K562 (cell line): Measurements from ENCODE around the gene IL17RC. TPM values are rescaled to one million over a fixed set of nuclear protein-coding genes. Genes with fewer than 3 reads are reported as not detected.

Source experiments
- BDP1 ChIP-seq: IDR thresholded peaks from 3 replicates; pipeline ENCODE4 v1.6.1; 2011; ENCODE audit not compliant: insufficient read length, insufficient read depth
- CAMTA2 ChIP-seq: fragments of 250-450 bp; sonication (Bioruptor Pico); conservative IDR thresholded peaks from 2 replicates; pipeline ENCODE4 v1.5.1; 2022
- CXXC5 ChIP-seq: fragments of 250-450 bp; sonication (Bioruptor Pico); IDR thresholded peaks from 2 replicates; pipeline ENCODE4 v1.8.0; 2022; ENCODE audit warnings: inconsistent platforms, mild to moderate bottlenecking, moderate library complexity
- ESRRA ChIP-seq: fragments of 450-650 bp; IDR thresholded peaks from 2 replicates; pipeline ENCODE4 v1.6.1; 2014; ENCODE audit warnings: low read depth, mild to moderate bottlenecking, moderate library complexity, borderline replicate concordance
- FOSL1 ChIP-seq: fragments of 200-800 bp; sonication (Bioruptor generic); conservative IDR thresholded peaks from 2 replicates; pipeline ENCODE4 v1.6.1; 2016; ENCODE audit warnings: missing genetic modification characterization, missing compliant biosample characterization
- FOXA1 ChIP-seq: fragments of 450-650 bp; IDR thresholded peaks from 2 replicates; pipeline ENCODE4 v1.6.1; 2016; ENCODE audit warnings: mild to moderate bottlenecking, borderline replicate concordance
- FOXK1 ChIP-seq: sonication (generic); formaldehyde crosslinking; IDR thresholded peaks from 2 replicates; pipeline ENCODE4 v1.8.0; 2022; ENCODE audit warnings: missing genetic modification reagents, mild to moderate bottlenecking, borderline replicate concordance
- HEY1 ChIP-seq: fragments of 250-450 bp; sonication (Bioruptor Pico); IDR thresholded peaks from 2 replicates; pipeline ENCODE4 v1.5.0; 2020; ENCODE audit warnings: mild to moderate bottlenecking, moderate library complexity, borderline replicate concordance
- ILK ChIP-seq: fragments of 450-650 bp; IDR thresholded peaks from 2 replicates; pipeline ENCODE4 v1.6.1; 2016; ENCODE audit warnings: missing genetic modification characterization, low read depth, mild to moderate bottlenecking, missing compliant biosample characterization, moderate library complexity, borderline replicate concordance
- MAFG ChIP-seq: fragments of 450-650 bp; conservative IDR thresholded peaks from 2 replicates; pipeline ENCODE4 v1.6.1; 2016; ENCODE audit warnings: missing genetic modification characterization, missing compliant biosample characterization
- MEF2D ChIP-seq: conservative IDR thresholded peaks from 2 replicates; pipeline ENCODE4 v1.6.1; 2016; ENCODE audit warnings: low read depth, missing genetic modification characterization, missing compliant biosample characterization
- NFATC3 ChIP-seq: fragments of 450-650 bp; IDR thresholded peaks from 2 replicates; pipeline ENCODE4 v1.6.1; 2017; ENCODE audit warnings: mild to moderate bottlenecking
- NONO ChIP-seq, 2 experiments: fragments of 200-400 bp in 1 of 2; fragments of 450-650 bp in 1 of 2; formaldehyde crosslinking in 1 of 2; IDR thresholded peaks; 2 replicates each; pipeline ENCODE4 v1.6.1; 2017; ENCODE audit warnings: low read depth in 2 of 2, mild to moderate bottlenecking in 2 of 2, moderate library complexity in 2 of 2, low read length in 1 of 2
- NR2C1 ChIP-seq, 2 experiments: fragments of 450-650 bp; IDR thresholded peaks; 2 replicates each; pipeline ENCODE4 v1.6.1; 2017; ENCODE audit warnings: mild to moderate bottlenecking in 2 of 2, antibody characterized with exemption in 1 of 2, inconsistent platforms in 1 of 2, missing compliant biosample characterization in 1 of 2, missing genetic modification characterization in 1 of 2
- NR3C1 ChIP-seq: sonication (generic); formaldehyde crosslinking; IDR thresholded peaks from 2 replicates; pipeline ENCODE4 v1.8.1; 2022; ENCODE audit warnings: missing genetic modification reagents
- PHF21A ChIP-seq: fragments of 450-650 bp; IDR thresholded peaks from 2 replicates; pipeline ENCODE4 v1.6.1; 2017; ENCODE audit warnings: low read depth, borderline replicate concordance
- POLR2AphosphoS5 ChIP-seq: IDR thresholded peaks from 2 replicates; pipeline ENCODE4 v1.6.1; 2011; ENCODE audit warnings: mild to moderate bottlenecking, low read depth, low read length, moderate library complexity; ENCODE audit not compliant: control insufficient read depth, insufficient read depth
- RBM34 ChIP-seq: fragments of 200-400 bp; formaldehyde crosslinking; IDR thresholded peaks from 2 replicates; pipeline ENCODE4 v1.6.1; 2018; ENCODE audit warnings: low read length, borderline replicate concordance; ENCODE audit not compliant: insufficient read depth
- RBM39 ChIP-seq: fragments of 200-400 bp; formaldehyde crosslinking; optimal IDR thresholded peaks from 2 replicates; pipeline ENCODE3; 2018; ENCODE audit warnings: low read depth, low read length
- SETDB1 ChIP-seq: IDR thresholded peaks from one replicate; pipeline ENCODE4 v1.6.1; 2012; ENCODE audit warnings: low read length, control low read depth, inconsistent platforms
- SRSF7 ChIP-seq: fragments of 200-400 bp; formaldehyde crosslinking; optimal IDR thresholded peaks from 2 replicates; pipeline ENCODE3; 2017; ENCODE audit warnings: mild to moderate bottlenecking, low read depth, low read length
- U2AF2 ChIP-seq: fragments of 200-400 bp; formaldehyde crosslinking; optimal IDR thresholded peaks from 2 replicates; pipeline ENCODE3; 2017; ENCODE audit warnings: low read depth, mild to moderate bottlenecking, low read length
- ZNF239 ChIP-seq: fragments of 250-450 bp; sonication (Bioruptor Pico); IDR thresholded peaks from 2 replicates; pipeline ENCODE4 v1.4.0; 2020; ENCODE audit warnings: mild to moderate bottlenecking
- ZNF274 ChIP-seq: IDR thresholded peaks from 2 replicates; pipeline ENCODE4 v1.6.1; 2011; ENCODE audit warnings: low read depth, mild to moderate bottlenecking, low read length, moderate library complexity, borderline replicate concordance
- ZNF449 ChIP-seq: fragments of 250-450 bp; sonication (Bioruptor Pico); IDR thresholded peaks from 2 replicates; pipeline ENCODE4 v1.8.0; 2022; ENCODE audit warnings: moderate library complexity, mild to moderate bottlenecking, inconsistent platforms
- ZNF785 ChIP-seq: fragments of 250-450 bp; sonication (Bioruptor Pico); IDR thresholded peaks from 2 replicates; pipeline ENCODE4 v1.4.0; 2020; ENCODE audit warnings: mild to moderate bottlenecking
- polyA plus RNA-seq, 8 experiments: library from polyadenylated mRNA; depleted of rRNA in 4 of 8; stranded (reverse) in 5 of 8; unstranded in 3 of 8; fragments of >200 nt; fragmentation: Nextera tagmentation in 2 of 8; fragmentation: Illumina TruSeq in 1 of 8; extraction: Ambion mirVana in 2 of 8; extraction: Trizol in 1 of 8; gene quantifications; 2 replicates each; pipeline versions ENCODE4 v1.2.1 to v1.2.3, GENCODE V29; 2011 to 2014; ENCODE audit warnings: inconsistent platforms in 1 of 8, missing spikeins in 1 of 8
- total RNA-seq, 7 experiments: library from RNA; depleted of rRNA in 6 of 7; stranded (reverse); fragments of >200 nt in 6 of 7; fragmentation: Illumina TruSeq in 2 of 7; extraction: Trizol in 2 of 7; gene quantifications; 2 replicates each; pipeline versions ENCODE4 v1.2.1 to v1.2.3, GENCODE V29; 2011 to 2021; ENCODE audit warnings: low replicate concordance in 1 of 7
- TF ChIP-seq, protein P1 (sequence below): sonication (generic); IDR thresholded peaks from 2 replicates; pipeline ENCODE4 v1.6.1; 2016

IL17RC gene
- total and polyA plus RNA-seq, 9 of the 15 experiments (the other 6 are each of a cell fraction or from before 2014, with no cell fraction given): 0.15 to 11.4 (median 7.1) TPM; not detected in 1

- no peak for TF ChIP-seq PHF21A
- TF ChIP-seq FOXA1: no peak
- peak; percentile 67 for TF ChIP-seq ILK (tag)
- TF ChIP-seq BDP1: no peak
- TF ChIP-seq U2AF2: no peak
- no peak for TF ChIP-seq HEY1 (CRISPR knock-in tag)
- peak; percentile 32; the same call in 1 of the 2 replicates for TF ChIP-seq NFATC3
- no peak for TF ChIP-seq NR3C1
- peak; percentile 69 for TF ChIP-seq POLR2AphosphoS5
- no peak for TF ChIP-seq FOXK1 (CRISPR knock-in tag)
- no peak for TF ChIP-seq SRSF7
- peak; percentile 56 for TF ChIP-seq CXXC5 (CRISPR knock-in tag)
- TF ChIP-seq ZNF274: no peak
- no peak for TF ChIP-seq ZNF785 (CRISPR knock-in tag)
- TF ChIP-seq, protein P1, sequence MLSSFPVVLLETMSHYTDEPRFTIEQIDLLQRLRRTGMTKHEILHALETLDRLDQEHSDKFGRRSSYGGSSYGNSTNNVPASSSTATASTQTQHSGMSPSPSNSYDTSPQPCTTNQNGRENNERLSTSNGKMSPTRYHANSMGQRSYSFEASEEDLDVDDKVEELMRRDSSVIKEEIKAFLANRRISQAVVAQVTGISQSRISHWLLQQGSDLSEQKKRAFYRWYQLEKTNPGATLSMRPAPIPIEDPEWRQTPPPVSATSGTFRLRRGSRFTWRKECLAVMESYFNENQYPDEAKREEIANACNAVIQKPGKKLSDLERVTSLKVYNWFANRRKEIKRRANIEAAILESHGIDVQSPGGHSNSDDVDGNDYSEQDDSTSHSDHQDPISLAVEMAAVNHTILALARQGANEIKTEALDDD: peak; percentile 92
- TF ChIP-seq MAFG (tag): peak; percentile 99
- no peak for TF ChIP-seq ESRRA
- TF ChIP-seq CAMTA2: no peak
- TF ChIP-seq NR2C1 (IDR thresholded peaks at IDR 0.05): peak; percentile 48; the same call in 1 of the 2 replicates
- peak; percentile 82 for TF ChIP-seq NR2C1 (tag; IDR thresholded peaks at IDR 0.05)
- TF ChIP-seq RBM39: no peak
- no peak for TF ChIP-seq SETDB1
- peak; percentile 69 for TF ChIP-seq MEF2D (tag)
- peak; percentile 42; the same call in 1 of the 2 replicates for TF ChIP-seq ZNF449 (CRISPR knock-in tag)
- peak; percentile 98 for TF ChIP-seq FOSL1
- TF ChIP-seq NONO (IDR thresholded peaks at IDR 0.05; ENCODE audit: low read depth in 2 of 2, low read length in 1 of 2): no peak
- TF ChIP-seq RBM34: no peak
- TF ChIP-seq ZNF239 (CRISPR knock-in tag): no peak; the same call in 1 of the 2 replicates
These were observed 60.1 kb downstream of the IL17RC start (continued) for GRCh38 chr3:9976721-9977709.
